Glomerular endothelial cell (primary cell): ENCODE measurements around the gene SSBP4. TPM values are rescaled to one million over a fixed set of nuclear protein-coding genes. Genes with fewer than 3 reads are reported as not detected.

Source experiments
- DNase-seq: peaks from one replicate; pipeline ENCODE4 v3.0.0-alpha.2; 2011; ENCODE audit warnings: low read depth, low spot score; ENCODE audit errors: extremely low read depth
- total RNA-seq: library from RNA; depleted of rRNA; stranded (reverse); fragments of >200 nt; gene quantifications from 2 replicates; pipeline ENCODE4 v1.2.3, GENCODE V29; 2015

The SSBP4 gene
- total RNA-seq, 1 donor from 2014 or later: 180 TPM

DNA sequence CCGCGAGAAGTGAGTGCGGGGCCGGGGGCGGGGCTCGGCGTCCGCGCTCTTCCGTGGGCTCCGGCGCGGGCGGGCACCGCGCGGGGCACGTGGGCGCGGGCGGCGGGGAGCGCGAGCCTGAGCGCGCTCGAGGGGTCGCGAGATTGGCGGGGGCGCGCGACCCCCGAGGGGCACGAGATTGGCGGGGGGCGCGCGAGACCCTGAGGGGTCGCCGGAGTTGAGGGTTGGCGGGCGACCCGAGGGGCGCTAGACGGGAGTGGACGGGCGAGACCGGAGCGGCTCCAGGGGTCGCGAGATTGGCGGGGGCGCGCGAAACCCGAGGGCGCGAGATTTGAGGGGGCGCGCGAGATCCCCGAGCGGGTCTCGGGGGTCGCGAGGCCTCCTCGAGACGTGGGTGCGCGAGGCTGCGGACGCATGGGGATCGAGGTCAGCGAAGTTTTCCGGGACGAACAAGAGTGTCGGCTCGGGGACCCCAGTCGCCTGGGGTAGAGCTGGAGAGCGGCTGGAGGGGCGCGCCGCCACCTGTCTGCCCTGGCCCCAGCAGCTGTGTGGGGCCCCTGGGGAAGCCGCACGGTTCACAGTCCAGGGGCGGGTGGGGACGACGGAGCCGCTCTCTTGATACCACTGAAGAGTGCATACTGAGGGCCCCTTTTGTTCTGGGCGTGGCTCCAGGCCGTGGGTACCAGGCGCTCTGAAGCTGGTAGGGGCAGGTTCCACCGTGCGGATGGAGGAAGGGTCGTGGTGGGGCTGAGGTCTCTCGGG is 682 bp downstream of the SSBP4 start:
- DNase-seq: no peak

DNA sequence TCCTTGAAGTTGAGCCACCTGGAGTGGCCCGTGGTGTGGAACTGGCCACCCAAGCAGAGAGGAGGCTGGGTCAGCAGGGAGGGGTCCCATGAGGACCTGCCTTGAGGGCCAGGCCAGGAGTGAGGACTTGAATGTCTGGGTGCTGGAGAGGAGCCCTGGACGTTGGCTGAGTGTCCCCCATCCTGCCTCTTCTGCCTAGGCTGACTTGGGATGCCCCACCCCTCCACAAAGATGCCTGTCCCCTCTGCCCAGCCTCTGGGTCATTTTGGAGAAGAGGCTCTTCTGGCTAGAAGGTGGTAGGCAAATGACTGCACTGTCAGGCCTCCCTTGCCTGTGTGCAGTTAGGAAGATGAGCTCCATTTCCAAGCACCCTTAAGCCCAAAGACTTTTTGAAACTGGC is 1.7 kb downstream of the SSBP4 start:
- no peak for DNase-seq

- no peak for DNase-seq
Measured at GRCh38 chr19:18421371-18421959, 2.3 kb downstream of the SSBP4 start.

DNA sequence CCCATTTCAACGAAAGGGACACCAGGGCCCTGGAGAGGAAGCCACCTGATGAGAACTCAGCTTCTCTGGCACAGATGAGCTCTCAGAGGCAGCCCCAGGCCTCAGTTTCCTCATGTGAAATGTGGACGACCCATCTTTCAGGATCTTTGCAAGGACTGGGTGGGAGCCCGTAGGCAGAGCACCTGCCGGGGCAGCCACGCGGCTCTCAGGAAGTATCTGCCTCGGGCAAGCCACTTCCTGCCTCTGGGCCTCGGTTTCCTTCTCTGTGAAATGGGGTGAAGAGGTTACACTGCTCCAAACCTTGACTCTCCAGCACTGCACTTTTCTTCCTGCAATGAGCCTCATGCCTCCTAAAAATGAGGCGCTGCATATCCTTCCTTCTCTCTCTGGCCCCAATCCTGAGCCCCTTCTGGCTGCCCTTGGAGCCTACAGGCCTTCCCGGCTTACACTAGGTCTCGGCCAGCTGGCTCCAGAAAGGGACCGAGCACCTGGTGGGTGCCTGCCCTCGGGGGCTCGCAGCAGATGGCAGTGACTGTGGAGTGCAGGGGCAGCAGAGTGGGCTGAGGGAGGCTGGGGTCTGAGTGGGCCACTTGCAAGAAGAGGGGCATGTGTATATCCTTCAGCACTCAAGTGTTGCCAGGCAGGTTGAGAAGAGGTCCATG is 3.5 kb downstream of the SSBP4 start:
- DNase-seq: no peak

DNA sequence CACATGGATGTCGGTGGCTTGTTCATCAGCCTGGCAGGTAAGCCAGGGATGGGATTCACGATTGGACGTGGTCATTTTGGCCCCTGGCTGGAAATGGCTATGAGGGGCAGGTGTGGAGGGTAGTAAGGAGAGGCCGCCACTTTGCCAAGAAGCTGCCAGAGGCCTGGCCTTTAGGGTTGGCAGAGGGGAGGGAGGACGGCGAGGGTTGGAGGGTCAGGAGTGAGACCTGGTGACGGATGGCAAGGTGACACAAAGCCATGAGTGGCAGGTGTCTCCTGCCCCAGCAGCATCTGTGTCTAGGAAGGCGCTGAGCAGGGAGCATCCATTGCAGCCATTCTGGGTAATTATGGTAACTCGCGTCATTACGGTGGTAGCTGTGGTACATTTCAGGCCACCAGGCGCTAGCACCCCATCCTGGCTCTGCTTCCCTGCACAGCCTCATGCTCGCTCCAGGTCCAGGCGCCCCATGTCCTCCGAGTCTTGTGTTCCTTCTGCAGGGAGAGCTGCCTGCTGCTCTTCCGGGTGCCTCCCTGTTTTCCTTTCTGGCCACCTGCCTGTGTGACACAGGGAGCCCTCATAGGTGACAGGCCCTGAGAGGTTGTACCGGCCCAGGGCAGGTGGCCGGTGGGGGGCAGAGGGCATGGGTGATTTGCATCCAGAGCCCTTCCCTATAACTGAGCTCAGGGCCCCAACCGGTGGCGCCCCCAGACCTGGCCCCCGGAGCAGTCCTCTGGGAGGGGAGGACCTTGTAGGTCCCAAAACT is 4.2 kb downstream of the SSBP4 start:
- no peak for DNase-seq

GRCh38 chr19:18424122-18424889 is 5.1 kb downstream of the SSBP4 start:
- no peak for DNase-seq

- DNase-seq: no peak
Measured at GRCh38 chr19:18424890-18425514, 5.8 kb downstream of the SSBP4 start.

DNA sequence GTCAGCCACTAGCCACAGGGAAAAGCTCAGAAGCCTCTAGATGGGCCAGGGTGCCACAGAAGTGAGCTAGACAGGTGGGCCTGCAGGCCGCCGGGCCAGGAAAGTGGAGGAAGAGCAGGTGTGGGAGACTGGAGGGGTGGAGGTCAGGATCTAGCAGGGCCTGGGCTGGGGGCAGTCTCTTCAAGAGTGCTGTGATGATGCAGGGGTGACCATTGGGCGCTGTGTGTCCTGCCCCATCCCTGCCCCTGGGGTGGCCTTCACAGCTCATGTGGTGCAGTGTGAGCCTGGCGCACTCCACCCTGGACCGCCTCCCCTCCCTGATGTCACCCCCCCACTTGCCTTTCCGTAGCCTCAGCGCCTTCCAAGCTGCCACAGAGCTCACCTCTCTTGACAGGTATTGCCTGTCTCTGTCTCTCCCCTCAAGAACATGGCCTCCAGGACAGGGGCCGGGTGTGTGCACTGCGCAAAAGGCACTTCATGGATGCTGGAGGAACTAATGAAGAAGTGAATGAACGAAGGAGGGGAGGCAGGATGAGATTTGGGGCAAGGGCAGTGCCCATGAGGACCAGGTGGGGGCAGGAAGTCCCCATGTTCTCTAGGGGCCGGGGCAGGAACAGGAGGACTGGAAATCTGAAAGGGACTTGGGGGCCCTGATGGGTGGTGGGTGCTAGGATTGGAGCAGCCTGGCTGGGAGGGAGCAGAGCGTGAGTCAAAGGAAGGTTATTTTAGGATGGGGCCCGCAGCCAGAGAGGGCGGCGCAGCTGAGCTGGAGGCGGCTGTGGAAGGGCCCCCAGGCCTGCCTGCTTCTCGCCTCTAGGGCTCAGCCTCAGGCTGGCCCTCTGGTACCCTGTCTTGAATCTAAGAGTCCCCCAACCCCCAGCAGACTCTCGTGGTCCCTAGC is 6.6 kb downstream of the SSBP4 start:
- no peak for DNase-seq

DNA sequence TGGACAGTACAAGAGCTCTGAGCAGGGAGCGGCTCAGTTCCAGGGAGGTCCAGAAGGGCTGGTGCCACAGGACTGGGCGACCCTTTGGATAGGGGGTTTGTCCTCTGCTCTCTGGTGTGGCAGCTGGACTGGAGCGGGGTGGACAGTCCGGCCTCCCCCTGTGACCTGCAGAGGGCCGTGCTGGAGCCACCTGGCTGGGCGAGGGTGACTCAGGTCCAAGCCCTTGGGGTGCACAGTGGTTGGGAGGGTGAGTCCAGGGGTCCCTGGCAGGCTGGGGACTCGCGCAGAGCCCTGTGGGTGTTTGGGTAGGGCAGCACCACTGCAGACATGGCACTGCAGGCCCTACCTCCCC is 7.2 kb downstream of the SSBP4 start:
- no peak for DNase-seq

DNA sequence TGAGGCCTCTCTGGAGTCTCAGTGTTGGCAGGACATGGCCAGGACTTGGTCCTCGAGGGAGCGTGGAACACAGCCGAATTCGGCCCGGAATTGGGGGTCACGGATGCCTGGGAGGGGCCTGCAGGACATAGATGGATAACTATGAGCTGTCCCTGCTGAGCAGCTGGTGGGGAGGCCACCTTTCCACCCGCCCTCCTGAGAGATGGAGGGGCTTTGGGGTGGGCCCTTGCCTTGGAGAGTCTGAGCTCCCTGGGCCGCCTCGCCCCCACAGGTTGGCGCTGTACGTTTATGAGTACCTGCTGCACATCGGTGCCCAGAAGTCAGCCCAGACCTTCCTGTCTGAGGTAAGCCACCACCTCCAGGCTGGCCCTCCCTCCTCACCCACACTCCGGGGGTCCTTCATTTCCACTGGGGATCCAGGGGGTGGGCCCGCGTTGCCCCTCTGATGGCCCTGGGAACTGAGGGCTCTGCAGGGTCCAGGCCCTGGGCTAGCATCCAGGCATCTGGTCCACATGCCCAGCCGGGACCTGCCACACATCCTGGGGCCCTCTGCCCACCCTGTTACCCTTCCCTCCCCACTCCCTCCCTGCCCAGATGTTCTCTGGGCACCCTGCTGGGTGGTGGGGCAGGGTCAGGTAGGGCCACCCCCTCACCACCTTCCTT is 8.0 kb downstream of the SSBP4 start:
- no peak for DNase-seq

GRCh38 chr19:18427743-18428113 is 8.5 kb downstream of the SSBP4 start:
- no peak for DNase-seq

GRCh38 chr19:18428173-18428786 is 9.1 kb downstream of the SSBP4 start:
- DNase-seq: no peak

GRCh38 chr19:18428787-18429674 is 9.8 kb downstream of the SSBP4 start:
- no peak for DNase-seq

DNA sequence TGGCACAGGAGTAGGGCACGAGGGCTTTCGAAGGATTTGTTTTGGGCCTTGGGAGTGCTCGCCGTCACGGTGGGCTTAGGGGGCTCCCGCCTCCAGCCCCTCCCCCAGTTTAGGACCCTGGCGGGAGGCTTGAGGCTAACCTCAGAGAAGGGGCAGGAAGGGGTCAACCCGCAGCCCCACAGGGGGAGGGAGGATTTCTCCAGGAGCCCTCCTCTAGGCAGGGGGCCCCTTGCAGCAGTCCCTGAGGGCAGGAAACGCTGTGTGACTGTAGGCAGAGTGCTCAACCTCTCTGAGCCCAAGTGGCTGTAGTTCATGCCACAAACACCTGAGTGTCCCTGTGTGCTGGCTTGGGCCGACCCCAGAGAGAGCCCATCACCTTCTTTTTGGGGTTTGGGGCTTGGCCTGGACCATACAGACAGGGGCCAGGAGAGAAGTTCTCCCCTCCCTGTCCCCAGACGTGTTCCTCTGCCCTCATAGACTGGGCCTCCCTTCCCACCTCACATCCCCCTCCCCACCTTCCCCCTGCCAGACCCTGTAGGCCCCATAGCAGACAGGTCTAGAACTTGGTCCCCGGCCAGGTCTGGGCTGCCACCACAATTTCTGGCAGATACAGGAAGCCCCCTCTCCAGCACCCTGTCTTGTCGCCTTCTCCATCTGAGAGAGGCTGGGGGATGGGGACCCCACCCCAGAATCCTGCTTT is 10.7 kb downstream of the SSBP4 start:
- no peak for DNase-seq

DNA sequence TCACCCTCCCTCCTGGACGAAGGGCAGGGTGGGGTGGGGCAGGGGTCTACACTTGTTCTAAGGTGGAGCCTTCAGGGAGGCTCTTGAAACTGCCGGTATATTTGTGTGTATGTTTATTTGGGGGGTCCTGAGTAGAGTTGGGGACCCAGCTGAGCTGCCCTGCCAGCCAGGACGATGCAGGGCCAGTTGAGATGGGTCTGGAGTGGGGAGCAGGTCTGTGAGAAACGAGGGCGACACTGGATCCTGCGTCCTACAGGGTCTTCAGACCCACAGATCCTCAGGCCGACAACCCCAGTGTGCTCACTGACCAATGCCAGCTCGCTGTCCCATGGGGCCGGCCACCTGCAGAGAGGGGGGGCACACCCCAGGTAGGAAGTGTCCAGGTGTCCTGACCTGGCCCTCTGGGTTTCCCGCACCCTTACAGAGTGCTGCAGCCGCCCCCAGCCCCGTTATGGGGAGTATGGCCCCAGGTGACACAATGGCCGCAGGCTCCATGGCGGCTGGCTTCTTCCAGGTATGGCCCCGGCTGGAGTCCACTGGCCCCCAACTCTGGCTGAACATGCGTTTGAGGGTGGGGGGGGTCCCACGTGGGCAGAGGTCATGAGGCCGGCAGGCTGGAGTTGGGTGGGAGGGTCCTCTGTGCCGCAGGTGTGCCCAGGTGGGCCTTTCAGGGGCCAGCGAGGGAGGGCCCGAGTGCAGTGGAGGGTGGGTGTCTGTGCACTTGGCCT is 11.4 kb downstream of the SSBP4 start:
- DNase-seq: no peak
